H9 (cell line): Measurements from ENCODE around the gene B4GALT6. TPM values are rescaled to one million over a fixed set of nuclear protein-coding genes. Genes with fewer than 3 reads are reported as not detected.

Experiments used
- DNase-seq: peaks from one replicate; pipeline ENCODE4 v3.0.0-alpha.2; 2017
- H2AFZ ChIP-seq: one replicate; pipeline ENCODE4 v1.6.1; 2013; ENCODE audit warnings: mild to moderate bottlenecking, low read length, control low read depth, moderate library complexity
- H2AK5ac ChIP-seq: 2 replicates; pipeline ENCODE4 v1.6.1; 2013; ENCODE audit warnings: low read length, control low read depth, mixed read lengths; ENCODE audit not compliant: insufficient read length
- H2BK120ac ChIP-seq: one replicate; pipeline ENCODE4 v1.6.1; 2013; ENCODE audit warnings: low read depth, mild to moderate bottlenecking, low read length, control low read depth, inconsistent platforms; ENCODE audit not compliant: poor library complexity, severe bottlenecking
- H2BK12ac ChIP-seq: 2 replicates; pipeline ENCODE4 v1.6.1; 2013; ENCODE audit warnings: low read length, control low read depth, mixed read lengths, low read depth; ENCODE audit not compliant: insufficient read length
- H2BK15ac ChIP-seq: 2 replicates; pipeline ENCODE4 v1.6.1; 2013; ENCODE audit warnings: low read depth, low read length, control low read depth
- H2BK20ac ChIP-seq: one replicate; pipeline ENCODE4 v1.6.1; 2013; ENCODE audit warnings: low read depth, mild to moderate bottlenecking, low read length, control low read depth, inconsistent platforms; ENCODE audit not compliant: poor library complexity, severe bottlenecking
- H2BK5ac ChIP-seq: 2 replicates; pipeline ENCODE4 v1.6.1; 2013; ENCODE audit warnings: low read length, control low read depth, mixed read lengths; ENCODE audit not compliant: insufficient read length
- H3K14ac ChIP-seq: 2 replicates; pipeline ENCODE4 v1.6.1; 2013; ENCODE audit warnings: low read length, control low read depth; ENCODE audit not compliant: insufficient read depth
- H3K18ac ChIP-seq: 2 replicates; pipeline ENCODE4 v1.6.1; 2013; ENCODE audit warnings: low read depth, mild to moderate bottlenecking, mixed read lengths, low read length, control low read depth; ENCODE audit not compliant: insufficient read length
- H3K23ac ChIP-seq: 2 replicates; pipeline ENCODE4 v1.6.1; 2013; ENCODE audit warnings: low read length, control low read depth, mixed read lengths, low read depth; ENCODE audit not compliant: insufficient read length
- H3K23me2 ChIP-seq: 2 replicates; pipeline ENCODE4 v1.6.1; 2013; ENCODE audit warnings: low read depth, mild to moderate bottlenecking, mixed read lengths, low read length, control low read depth; ENCODE audit not compliant: insufficient read length, poor library complexity, severe bottlenecking
- H3K27ac ChIP-seq: 2 replicates; pipeline ENCODE4 v1.5.1; 2013; ENCODE audit warnings: low read length, control low read depth, mixed read lengths, low read depth; ENCODE audit not compliant: insufficient read length
- H3K27me3 ChIP-seq: 2 replicates; pipeline ENCODE4 v1.6.1; 2013; ENCODE audit warnings: low read length, control low read depth, inconsistent platforms; ENCODE audit not compliant: insufficient read depth
- H3K4ac ChIP-seq: 2 replicates; pipeline ENCODE4 v1.6.1; 2013; ENCODE audit warnings: low read depth, mild to moderate bottlenecking, control low read depth, inconsistent platforms, low read length, moderate library complexity
- H3K4me1 ChIP-seq: 2 replicates; pipeline ENCODE4 v1.6.1; 2013; ENCODE audit warnings: low read length, control low read depth, inconsistent platforms; ENCODE audit not compliant: insufficient read depth
- H3K4me2 ChIP-seq: 2 replicates; pipeline ENCODE4 v1.6.1; 2013; ENCODE audit warnings: low read length, control low read depth, mixed read lengths; ENCODE audit not compliant: insufficient read length, insufficient read depth
- H3K56ac ChIP-seq: 2 replicates; pipeline ENCODE4 v1.6.1; 2013; ENCODE audit warnings: low read depth, mild to moderate bottlenecking, mixed read lengths, low read length, control low read depth; ENCODE audit not compliant: insufficient read length
- H3K79me1 ChIP-seq: 2 replicates; pipeline ENCODE4 v1.6.1; 2013; ENCODE audit warnings: low read depth, mild to moderate bottlenecking, moderate library complexity, low read length, control low read depth, inconsistent platforms; ENCODE audit not compliant: insufficient read depth, poor library complexity, severe bottlenecking
- H3K79me2 ChIP-seq: 2 replicates; pipeline ENCODE4 v1.6.1; 2013; ENCODE audit warnings: low read length, control low read depth, inconsistent platforms; ENCODE audit not compliant: insufficient read depth
- H3K9ac ChIP-seq: 2 replicates; pipeline ENCODE4 v1.6.1; 2013; ENCODE audit warnings: low read length, control low read depth, mixed read lengths; ENCODE audit not compliant: insufficient read length; ENCODE audit errors: extremely low read depth
- H3K9me3 ChIP-seq: one replicate; pipeline ENCODE4 v1.6.1; 2013; ENCODE audit warnings: low read depth, low read length, inconsistent platforms; ENCODE audit not compliant: control insufficient read depth
- H3T11ph ChIP-seq: one replicate; pipeline ENCODE4 v1.6.1; 2013; ENCODE audit warnings: mild to moderate bottlenecking, low read length, control low read depth, inconsistent platforms
- H4K20me1 ChIP-seq: one replicate; pipeline ENCODE4 v1.6.1; 2013; ENCODE audit not compliant: control insufficient read depth, insufficient read length, insufficient read depth
- H4K5ac ChIP-seq: 2 replicates; pipeline ENCODE4 v1.6.1; 2013; ENCODE audit warnings: low read depth, mild to moderate bottlenecking, mixed read lengths, low read length, control low read depth; ENCODE audit not compliant: insufficient read length
- H4K8ac ChIP-seq: replicated peaks from 2 replicates; pipeline ENCODE4 v1.6.1; 2013; ENCODE audit warnings: low read length, control low read depth, mixed read lengths, low read depth; ENCODE audit not compliant: insufficient read length
- H4K91ac ChIP-seq: 2 replicates; pipeline ENCODE4 v1.6.1; 2013; ENCODE audit warnings: low read depth, mild to moderate bottlenecking, moderate library complexity, mixed read lengths, low read length, control low read depth; ENCODE audit not compliant: insufficient read length
- H3K27ac Mint-ChIP-seq, 3 experiments: 2 replicates in 2 of 3; 3 replicates in 1 of 3; pipeline ENCODE4 v1.8.0; 2020 to 2021; ENCODE audit warnings: mixed read lengths in 3 of 3, mild to moderate bottlenecking in 1 of 3, moderate library complexity in 1 of 3
- H3K27me3 Mint-ChIP-seq: 2 replicates; pipeline ENCODE4 v1.8.0; 2021; ENCODE audit warnings: low read depth, mild to moderate bottlenecking, moderate library complexity, mixed read lengths
- H3K36me3 Mint-ChIP-seq, 3 experiments: 2 replicates in 2 of 3; 3 replicates in 1 of 3; pipeline ENCODE4 v1.8.0; 2020 to 2021; ENCODE audit warnings: low read depth in 3 of 3, mixed read lengths in 3 of 3; ENCODE audit not compliant: insufficient read depth in 1 of 3
- H3K4me1 Mint-ChIP-seq, 2 experiments: 2 replicates each; pipeline ENCODE4 v1.8.0; 2020; ENCODE audit warnings: mixed read lengths in 2 of 2
- H3K4me3 Mint-ChIP-seq, 2 experiments: 2 replicates in 1 of 2; 3 replicates in 1 of 2; pipeline ENCODE4 v1.8.0; 2020 to 2021; ENCODE audit warnings: mild to moderate bottlenecking in 2 of 2, mixed read lengths in 2 of 2, moderate library complexity in 1 of 2
- H3K9me3 Mint-ChIP-seq, 2 experiments: 2 replicates in 1 of 2; 3 replicates in 1 of 2; pipeline ENCODE4 v1.8.0; 2020; ENCODE audit warnings: mild to moderate bottlenecking in 2 of 2, mixed read lengths in 2 of 2, moderate library complexity in 1 of 2
- CTCF ChIP-seq: fragments of 200-600 bp; sonication (generic); conservative IDR thresholded peaks from 3 replicates; pipeline ENCODE4 v1.8.0; 2021; ENCODE audit warnings: antibody characterized with exemption, mild to moderate bottlenecking
- total RNA-seq: library from RNA; stranded (reverse); gene quantifications from 2 replicates; pipeline ENCODE4 v1.2.1, GENCODE V29; 2021

The B4GALT6 gene
- total RNA-seq, 1 experiment from 2014 or later = 34.1 TPM

- H3K14ac ChIP-seq = no peak overlapping the region
- no peaks in the 10 kb centered on the region for H3K23me2 ChIP-seq
- H3K4me1 ChIP-seq = peaks cover under 1% of the 10 kb centered on the region; the same call in 1 of the 2 replicates
- Mint-ChIP-seq H3K4me1 (peaks cover 14 to 18% of the 10 kb centered on the region in 2 experiments), H3K27ac (no peak overlapping the region), H3K27me3 (no peaks in the 10 kb centered on the region), H3K36me3 (peaks cover 0 to 3% (median 0%) of the 10 kb centered on the region in 3 experiments; a peak in 1 of 7 replicates), H3K4me3 (no peak overlapping the region), H3K9me3 (no peaks in the 10 kb centered on the region; a peak in 1 of 5 replicates)
- H3K9me3 ChIP-seq = no peaks in the 10 kb centered on the region
- H3K23ac ChIP-seq = no peak overlapping the region
- H4K20me1 ChIP-seq = no peaks in the 10 kb centered on the region
- no peak overlapping the region for H2AFZ ChIP-seq
- no peaks in the 10 kb centered on the region for H3K27me3 ChIP-seq
- no peak overlapping the region for H4K8ac ChIP-seq
- H2BK12ac ChIP-seq = no peak overlapping the region
- no peak overlapping the region for H3K9ac ChIP-seq
- no peak for TF ChIP-seq CTCF
- no peak overlapping the region for H2AK5ac ChIP-seq
- no peaks in the 10 kb centered on the region for H3K79me2 ChIP-seq
- no peak overlapping the region for H3K18ac ChIP-seq
- no peaks in the 10 kb centered on the region for H3K79me1 ChIP-seq
- no peak overlapping the region for H3K27ac ChIP-seq
- H3T11ph ChIP-seq = no peak overlapping the region
- no peak overlapping the region for H2BK20ac ChIP-seq
- no peak overlapping the region for H2BK15ac ChIP-seq
- no peak overlapping the region for H2BK120ac ChIP-seq
- H3K4me2 ChIP-seq = no peak overlapping the region
- no peak overlapping the region for H3K56ac ChIP-seq
- H3K4ac ChIP-seq = no peak overlapping the region
- no peak overlapping the region for H4K91ac ChIP-seq
- no peak overlapping the region for H2BK5ac ChIP-seq
- DNase-seq = no peak
- H4K5ac ChIP-seq = no peak overlapping the region
Observed at GRCh38 chr18:31707815-31708214, 23.4 kb upstream of the B4GALT6 start.
